OCI-LY7 (cell line): Measurements from ENCODE around the gene ROBO3.

ENCODE experiments used
- CTCF ChIP-seq: fragments of 200-600 bp; sonication (generic); conservative IDR thresholded peaks from 2 replicates; pipeline ENCODE4 v1.5.1; 2014; ENCODE audit warnings: mild to moderate bottlenecking, antibody characterized with exemption, low read length, moderate library complexity, mixed read lengths
- EZH2phosphoT487 ChIP-seq: fragments of 200-600 bp; sonication (generic); IDR thresholded peaks from 2 replicates; pipeline ENCODE4 v1.6.1; 2018; ENCODE audit warnings: low read depth, borderline replicate concordance, mild to moderate bottlenecking, mixed run types, antibody characterized with exemption, low read length, moderate library complexity, mixed read lengths

GRCh38 chr11:124900464-124900863, 35.2 kb downstream of the ROBO3 start:
- TF ChIP-seq CTCF: no peak
- no peak for TF ChIP-seq EZH2phosphoT487
